HUES48 (cell line): ENCODE results near the gene CFD.
"Not testable (repeated sequence)": the region's sequence is repeated elsewhere in the genome, so short reads cannot be mapped to it uniquely, and the experiment has no call there.

Experiments
- H3K27ac ChIP-seq: one replicate; pipeline ENCODE4 v1.7.0; 2013; ENCODE audit warnings: low read depth, low read length, inconsistent platforms
- H3K27me3 ChIP-seq: 2 replicates; pipeline ENCODE4 v1.6.1; 2013; ENCODE audit warnings: mild to moderate bottlenecking, low read length; ENCODE audit not compliant: control insufficient read depth, insufficient read depth
- H3K36me3 ChIP-seq: 2 replicates; pipeline ENCODE4 v1.6.1; 2013; ENCODE audit warnings: low read length; ENCODE audit not compliant: control insufficient read depth, insufficient read depth
- H3K4me1 ChIP-seq: 2 replicates; pipeline ENCODE4 v1.6.1; 2013; ENCODE audit warnings: mild to moderate bottlenecking, low read length; ENCODE audit not compliant: control insufficient read depth, insufficient read depth
- H3K4me3 ChIP-seq: 2 replicates; pipeline ENCODE4 v1.5.1; 2013; ENCODE audit warnings: mild to moderate bottlenecking, low read depth, low read length
- H3K9ac ChIP-seq: 2 replicates; pipeline ENCODE4 v1.6.1; 2013; ENCODE audit warnings: mild to moderate bottlenecking, low read depth, low read length, moderate library complexity
- H3K9me3 ChIP-seq: 2 replicates; pipeline ENCODE4 v1.6.1; 2013; ENCODE audit warnings: low read length; ENCODE audit not compliant: control insufficient read depth, insufficient read depth

CFD gene

DNA sequence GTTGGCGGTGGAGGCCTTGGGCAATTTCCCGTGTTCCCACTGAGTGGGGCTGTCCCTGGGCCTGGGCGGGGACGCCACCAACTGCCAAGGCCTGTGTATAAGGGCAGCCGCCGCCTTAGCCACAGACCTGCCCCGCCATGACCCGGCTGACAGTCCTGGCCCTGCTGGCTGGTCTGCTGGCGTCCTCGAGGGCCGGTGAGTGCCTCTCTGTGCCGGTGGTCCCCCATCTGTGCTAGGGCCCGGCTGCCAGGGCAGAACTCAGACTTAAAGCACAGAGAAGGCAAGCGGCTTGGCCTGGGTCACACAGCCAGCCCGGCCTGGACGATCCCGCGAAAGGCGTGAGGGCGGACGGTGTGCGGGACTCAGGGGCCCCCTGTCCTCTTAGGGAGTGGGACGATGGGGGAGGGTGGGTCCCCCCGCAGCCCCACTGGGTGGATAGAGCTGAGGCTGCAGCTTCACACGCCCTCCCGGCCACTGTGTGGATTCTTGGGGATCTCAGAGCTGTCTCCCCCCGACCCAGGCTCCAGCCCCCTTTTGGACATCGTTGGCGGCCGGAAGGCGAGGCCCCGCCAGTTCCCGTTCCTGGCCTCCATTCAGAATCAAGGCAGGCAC is 31.6 kb upstream of the CFD start, which contains the start of gene AZU1:
Gene AZU1, plus strand, starts transcription at position 128 of the 612 bp plus-strand sequence. Its CDS starts 10 bp downstream, at position 138.
- Histone ChIP-seq H3K4me1 (no peaks in the 10 kb centered on the region), H3K36me3 (no peaks in the 10 kb centered on the region), H3K9ac (no peak within 1 kb of the TSS), H3K9me3 (no peaks in the 10 kb centered on the region), H3K4me3 (no peak within 1 kb of the TSS), H3K27ac (no peak within 1 kb of the TSS), H3K27me3 (no peaks in the 10 kb centered on the region)

DNA sequence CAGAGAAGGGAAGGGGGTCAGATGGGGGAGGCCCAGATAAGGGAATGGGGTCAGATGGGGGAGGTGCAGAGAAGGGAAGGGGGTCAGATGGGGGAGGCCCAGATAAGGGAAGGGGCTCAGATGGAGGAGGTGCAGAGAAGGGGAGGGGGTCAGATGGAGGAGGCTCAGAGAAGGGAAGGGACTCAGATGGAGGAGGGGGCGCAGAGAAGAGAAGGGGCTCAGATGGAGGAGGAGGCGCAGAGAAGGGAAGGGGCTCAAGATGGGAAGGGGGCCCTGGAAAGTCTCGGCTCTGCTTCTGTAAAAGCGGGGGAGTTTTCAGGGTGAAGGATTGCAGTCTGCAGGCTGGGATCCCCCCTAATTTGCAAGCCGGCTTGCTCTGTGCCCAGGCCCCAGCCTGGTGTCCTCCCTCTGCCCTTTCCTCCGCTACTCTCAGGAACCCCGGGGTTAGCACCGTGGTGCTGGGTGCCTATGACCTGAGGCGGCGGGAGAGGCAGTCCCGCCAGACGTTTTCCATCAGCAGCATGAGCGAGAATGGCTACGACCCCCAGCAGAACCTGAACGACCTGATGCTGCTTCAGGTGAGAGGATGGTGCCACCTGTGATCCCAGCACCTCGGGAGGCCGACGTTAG is 30.2 kb upstream of the CFD start:
- H3K9me3 ChIP-seq: no peaks in the 10 kb centered on the region
- no peak overlapping the region for H3K4me3 ChIP-seq
- H3K4me1 ChIP-seq: no peaks in the 10 kb centered on the region
- H3K9ac ChIP-seq: no peak overlapping the region
- no peaks in the 10 kb centered on the region for H3K27me3 ChIP-seq
- H3K27ac ChIP-seq: no peak overlapping the region
- H3K36me3 ChIP-seq: no peaks in the 10 kb centered on the region

DNA sequence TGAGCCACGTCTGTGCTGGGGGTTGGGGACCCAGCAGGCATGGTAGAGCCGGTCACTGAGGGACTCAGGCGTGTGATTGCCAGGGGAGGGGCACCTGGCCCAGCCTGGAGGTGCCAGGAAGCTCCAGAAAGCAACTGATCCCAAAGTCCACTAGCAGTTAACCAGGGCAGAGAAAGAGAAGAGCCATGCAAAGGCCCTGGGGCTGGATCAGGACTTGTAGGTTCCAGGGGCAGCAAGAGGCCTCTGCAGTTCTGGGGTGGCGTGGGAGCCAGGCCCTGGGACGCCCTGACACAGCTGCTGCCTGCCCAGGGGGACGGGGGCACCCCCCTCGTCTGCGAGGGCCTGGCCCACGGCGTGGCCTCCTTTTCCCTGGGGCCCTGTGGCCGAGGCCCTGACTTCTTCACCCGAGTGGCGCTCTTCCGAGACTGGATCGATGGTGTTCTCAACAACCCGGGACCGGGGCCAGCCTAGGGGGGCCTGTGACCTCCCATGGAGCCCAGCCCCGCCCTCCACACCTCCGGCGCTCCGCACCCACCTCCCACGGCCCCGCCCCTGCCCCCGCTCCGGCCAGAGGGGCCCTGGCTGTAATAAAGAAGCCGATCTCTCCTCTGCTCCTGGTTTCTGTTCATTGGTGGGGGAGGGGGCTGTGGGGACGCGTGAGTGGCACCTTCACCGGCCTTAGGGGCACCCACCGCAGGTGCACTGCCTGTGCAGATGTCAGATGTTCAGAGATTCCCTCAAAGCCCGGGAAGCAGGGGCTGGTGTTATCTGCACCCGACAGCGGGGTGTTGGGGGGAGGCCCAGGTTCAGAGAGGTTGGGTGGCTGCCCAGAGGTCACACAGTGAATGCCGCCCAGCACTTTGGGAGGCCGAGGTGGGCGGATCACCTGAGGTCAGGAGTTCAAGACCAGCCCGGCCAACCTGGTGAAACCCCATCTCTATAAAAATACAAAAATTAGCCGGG is 27.8 kb upstream of the CFD start:
- H3K27ac ChIP-seq: no peak overlapping the region
- H3K9ac ChIP-seq: no peak overlapping the region
- H3K4me1 ChIP-seq: no peaks in the 10 kb centered on the region
- no peaks in the 10 kb centered on the region for H3K27me3 ChIP-seq
- no peaks in the 10 kb centered on the region for H3K9me3 ChIP-seq
- H3K4me3 ChIP-seq: no peak overlapping the region
- no peaks in the 10 kb centered on the region for H3K36me3 ChIP-seq

DNA sequence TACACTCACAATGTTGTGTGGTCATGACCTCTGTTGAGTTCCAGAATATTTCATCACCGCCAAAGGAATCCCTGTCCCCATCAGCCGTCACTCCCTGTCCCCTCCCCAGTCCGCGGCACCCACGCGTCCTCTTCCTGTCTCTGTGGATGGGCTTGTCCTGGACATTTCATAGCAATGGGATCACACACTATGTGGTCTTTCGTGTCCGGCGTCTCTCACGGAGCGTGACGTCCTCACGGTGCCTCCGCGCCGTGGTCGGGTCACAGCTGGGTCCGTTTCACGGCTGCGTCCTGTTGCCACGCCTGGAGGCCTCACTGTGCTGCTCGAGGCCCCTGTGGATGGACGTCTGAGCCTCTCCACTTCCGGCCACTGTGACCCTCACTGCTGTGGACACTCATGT is 25.2 kb upstream of the CFD start:
- Histone ChIP-seq H3K9ac (no peak overlapping the region), H3K27ac (no peak overlapping the region), H3K36me3 (no peaks in the 10 kb centered on the region), H3K4me3 (no peak overlapping the region), H3K4me1 (no peaks in the 10 kb centered on the region), H3K9me3 (no peaks in the 10 kb centered on the region), H3K27me3 (no peaks in the 10 kb centered on the region)

DNA sequence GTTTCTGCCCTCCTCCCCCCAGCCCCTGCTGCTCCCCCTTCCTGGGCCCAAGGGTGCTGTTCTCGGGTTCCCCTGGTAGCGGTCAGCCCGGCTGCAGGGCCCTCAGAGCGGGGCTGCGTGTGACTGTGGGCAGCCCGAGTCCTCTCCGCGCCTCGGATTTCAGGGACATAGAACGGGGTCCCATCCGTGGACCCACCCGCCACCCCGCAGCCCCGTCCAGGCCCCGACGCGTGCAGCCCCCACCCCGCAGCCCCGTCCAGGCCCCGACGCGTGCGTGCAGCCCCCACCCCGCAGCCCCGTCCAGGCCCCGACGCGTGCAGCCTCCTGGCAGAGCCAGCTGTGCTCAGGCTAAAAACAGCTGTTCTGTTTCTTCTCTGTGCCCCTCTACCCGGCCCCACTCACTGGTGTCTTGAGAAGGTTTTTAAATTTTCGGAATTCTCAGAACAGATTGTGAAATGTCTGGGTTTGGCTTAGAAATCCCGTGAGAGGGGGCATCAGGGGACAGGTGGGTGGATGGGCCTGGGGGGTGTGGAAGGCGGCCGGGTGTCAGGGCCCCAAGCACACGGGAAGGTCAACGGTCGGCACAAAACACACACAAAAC is 24.2 kb upstream of the CFD start:
- H3K36me3 ChIP-seq: no peaks in the 10 kb centered on the region
- no peak overlapping the region for H3K9ac ChIP-seq
- no peaks in the 10 kb centered on the region for H3K4me1 ChIP-seq
- H3K4me3 ChIP-seq: no peak overlapping the region
- H3K9me3 ChIP-seq: no peaks in the 10 kb centered on the region
- no peak overlapping the region for H3K27ac ChIP-seq
- H3K27me3 ChIP-seq: no peaks in the 10 kb centered on the region

DNA sequence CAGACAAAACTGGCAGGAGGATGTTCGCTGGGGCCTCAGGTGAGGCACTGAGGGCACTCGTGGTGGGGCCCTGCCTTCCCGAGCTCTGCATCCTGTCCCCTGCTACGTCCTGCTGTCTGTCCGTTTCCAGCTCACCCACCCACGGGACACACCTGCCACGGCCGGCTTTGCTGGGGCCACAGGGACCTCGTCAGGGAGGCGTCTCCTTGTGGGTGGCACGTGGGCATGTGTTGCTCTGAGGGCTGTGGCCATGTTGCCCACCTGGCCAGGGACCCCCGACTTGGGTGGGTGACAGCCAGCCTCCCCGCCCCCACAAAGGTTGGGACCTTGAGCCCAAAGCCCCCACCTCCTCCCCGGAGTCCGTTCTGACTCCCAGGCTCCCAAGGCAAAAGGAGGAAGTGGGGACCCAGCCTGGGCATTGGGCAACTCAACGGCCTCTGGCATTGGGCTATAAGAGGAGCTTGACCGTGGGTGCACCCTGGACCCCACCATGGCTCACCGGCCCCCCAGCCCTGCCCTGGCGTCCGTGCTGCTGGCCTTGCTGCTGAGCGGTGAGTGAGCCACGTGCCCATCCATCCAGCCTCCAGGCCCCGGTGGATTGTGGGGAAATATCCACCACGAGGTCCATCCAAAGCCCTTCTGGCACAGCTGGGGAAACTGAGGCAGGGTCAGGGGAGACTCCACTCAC is 18.8 kb upstream of the CFD start, which contains the start of gene PRTN3:
Gene PRTN3, plus strand, starts transcription at position 481 of the 688 bp plus-strand sequence. Its CDS starts 10 bp downstream, at position 491.
- Histone ChIP-seq H3K9ac (no peak within 1 kb of the TSS), H3K4me1 (no peaks in the 10 kb centered on the region), H3K27me3 (peaks cover 15% of the 10 kb centered on the region), H3K9me3 (no peaks in the 10 kb centered on the region), H3K4me3 (no peak within 1 kb of the TSS), H3K27ac (no peak within 1 kb of the TSS), H3K36me3 (no peaks in the 10 kb centered on the region)

DNA sequence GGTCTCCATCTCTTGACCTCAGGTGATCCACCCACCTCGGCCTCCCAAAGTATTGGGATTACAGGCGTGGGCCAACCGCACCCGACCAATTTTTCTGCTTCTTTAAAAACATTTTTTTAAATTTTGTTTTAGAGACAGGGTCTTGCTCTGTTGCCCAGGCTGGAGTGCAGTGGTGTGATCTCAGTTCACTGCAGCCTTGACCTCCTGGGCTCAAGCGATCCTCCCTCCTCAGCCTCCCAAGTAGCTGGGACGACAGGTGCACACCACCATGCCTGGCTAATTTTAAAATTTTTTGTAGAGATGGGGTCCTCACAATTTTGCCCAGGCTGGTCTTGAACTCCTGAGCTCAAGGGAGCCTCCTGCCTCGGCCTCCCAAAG is 16.7 kb upstream of the CFD start:
- not testable (repeated sequence) for H3K9ac ChIP-seq, H3K36me3 ChIP-seq, H3K4me3 ChIP-seq, H3K4me1 ChIP-seq, H3K9me3 ChIP-seq, H3K27ac ChIP-seq
- peaks cover 15% of the 10 kb centered on the region for H3K27me3 ChIP-seq

DNA sequence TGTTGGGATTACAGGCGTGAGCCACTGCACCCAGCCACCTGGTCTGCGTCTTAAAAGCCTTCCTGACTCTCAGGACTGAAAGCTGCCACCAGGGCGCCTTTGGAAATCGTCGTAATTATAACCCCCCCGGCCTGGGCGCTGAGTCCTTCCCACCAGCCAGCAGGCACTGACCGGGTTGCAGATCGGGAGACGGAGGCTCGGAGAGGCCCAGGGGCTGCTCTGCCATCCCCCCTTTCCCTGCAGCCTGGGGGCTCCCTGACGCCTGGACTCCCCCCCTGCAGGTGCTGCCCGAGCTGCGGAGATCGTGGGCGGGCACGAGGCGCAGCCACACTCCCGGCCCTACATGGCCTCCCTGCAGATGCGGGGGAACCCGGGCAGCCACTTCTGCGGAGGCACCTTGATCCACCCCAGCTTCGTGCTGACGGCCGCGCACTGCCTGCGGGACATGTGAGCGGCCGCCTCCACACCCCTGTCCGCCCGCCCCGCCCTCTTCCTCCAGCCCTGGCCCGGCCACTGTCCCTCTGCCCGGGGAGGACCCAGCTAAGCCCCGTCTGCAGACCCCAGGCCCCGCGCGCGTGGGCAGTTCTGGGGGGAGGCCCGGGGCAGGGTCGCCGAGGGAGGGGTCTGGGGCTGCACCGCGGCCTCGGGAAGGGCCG is 16.2 kb upstream of the CFD start:
- peak overlapping the region; percentile 32; the same call in 1 of the 2 replicates for H3K4me3 ChIP-seq
- no peak overlapping the region for H3K9ac ChIP-seq
- no peaks in the 10 kb centered on the region for H3K9me3 ChIP-seq
- H3K27ac ChIP-seq: no peak overlapping the region
- H3K4me1 ChIP-seq: no peaks in the 10 kb centered on the region
- H3K36me3 ChIP-seq: no peaks in the 10 kb centered on the region
- H3K27me3 ChIP-seq: peaks cover 15% of the 10 kb centered on the region

DNA sequence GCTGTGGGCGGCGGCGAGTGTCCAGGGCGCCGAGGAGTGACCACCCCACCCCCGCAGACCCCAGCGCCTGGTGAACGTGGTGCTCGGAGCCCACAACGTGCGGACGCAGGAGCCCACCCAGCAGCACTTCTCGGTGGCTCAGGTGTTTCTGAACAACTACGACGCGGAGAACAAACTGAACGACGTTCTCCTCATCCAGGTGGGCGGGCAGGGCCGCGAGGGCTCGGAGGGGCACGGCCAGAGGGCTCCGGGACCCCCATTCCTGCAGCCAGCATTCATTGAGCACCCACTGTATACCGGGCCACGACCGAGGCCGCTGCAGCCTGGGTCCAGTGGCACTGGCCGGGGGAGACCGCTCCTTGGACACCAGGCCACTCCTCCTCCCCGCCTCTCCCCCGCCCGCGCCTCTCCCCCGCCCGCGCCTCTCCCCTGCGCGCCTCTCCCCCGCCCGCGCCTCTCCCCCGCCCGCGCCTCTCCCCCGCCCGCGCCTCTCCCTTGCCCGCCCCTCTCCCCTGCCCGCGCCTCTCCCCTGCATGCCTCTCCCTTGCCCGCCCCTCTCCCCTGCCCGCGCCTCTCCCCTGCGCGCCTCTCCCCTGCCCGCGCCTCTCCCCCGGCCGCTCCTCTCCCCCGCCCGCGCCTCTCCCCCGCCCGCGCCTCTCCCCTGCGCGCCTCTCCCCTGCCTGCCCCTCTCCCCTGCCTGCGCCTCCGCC is 15.5 kb upstream of the CFD start:
- Histone ChIP-seq H3K4me1 (no peaks in the 10 kb centered on the region), H3K27ac (no peak overlapping the region), H3K9ac (no peak overlapping the region), H3K4me3 (peak overlapping the region; percentile 32; the same call in 1 of the 2 replicates), H3K27me3 (peaks cover 15% of the 10 kb centered on the region), H3K36me3 (no peaks in the 10 kb centered on the region), H3K9me3 (no peaks in the 10 kb centered on the region)
